Measurements from ENCODE around the gene TMUB2.
A peak's percentile ranks its signal among the peaks of the same experiment; 100 is the strongest.

The TMUB2 gene

GRCh38 chr17:44203731-44204440 is 17.1 kb downstream of the TMUB2 start:
- peak; percentile 56 for DNase-seq

DNA sequence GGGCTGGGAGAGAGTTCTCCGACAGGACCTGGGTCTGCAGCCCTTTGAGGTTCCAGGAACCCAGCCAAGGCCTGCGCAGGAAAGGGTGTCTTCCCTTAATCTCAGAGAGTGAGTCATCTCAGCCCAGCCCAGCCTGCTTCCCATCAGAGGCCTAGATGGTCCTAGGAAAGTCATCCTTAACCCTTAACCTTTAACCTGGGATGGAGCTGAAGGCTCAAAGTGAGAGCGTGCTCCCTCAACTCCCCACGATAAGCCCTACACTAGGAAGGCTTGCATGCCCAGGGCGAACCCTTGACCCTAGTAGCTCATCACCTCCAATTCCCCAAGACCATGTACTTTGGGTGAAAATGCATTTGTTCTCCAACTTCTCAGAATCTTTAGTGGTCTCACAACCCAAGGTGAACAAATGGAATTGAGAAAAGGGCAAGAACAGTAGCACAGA is 17.7 kb downstream of the TMUB2 start:
- DNase-seq = peak; percentile 57

DNA sequence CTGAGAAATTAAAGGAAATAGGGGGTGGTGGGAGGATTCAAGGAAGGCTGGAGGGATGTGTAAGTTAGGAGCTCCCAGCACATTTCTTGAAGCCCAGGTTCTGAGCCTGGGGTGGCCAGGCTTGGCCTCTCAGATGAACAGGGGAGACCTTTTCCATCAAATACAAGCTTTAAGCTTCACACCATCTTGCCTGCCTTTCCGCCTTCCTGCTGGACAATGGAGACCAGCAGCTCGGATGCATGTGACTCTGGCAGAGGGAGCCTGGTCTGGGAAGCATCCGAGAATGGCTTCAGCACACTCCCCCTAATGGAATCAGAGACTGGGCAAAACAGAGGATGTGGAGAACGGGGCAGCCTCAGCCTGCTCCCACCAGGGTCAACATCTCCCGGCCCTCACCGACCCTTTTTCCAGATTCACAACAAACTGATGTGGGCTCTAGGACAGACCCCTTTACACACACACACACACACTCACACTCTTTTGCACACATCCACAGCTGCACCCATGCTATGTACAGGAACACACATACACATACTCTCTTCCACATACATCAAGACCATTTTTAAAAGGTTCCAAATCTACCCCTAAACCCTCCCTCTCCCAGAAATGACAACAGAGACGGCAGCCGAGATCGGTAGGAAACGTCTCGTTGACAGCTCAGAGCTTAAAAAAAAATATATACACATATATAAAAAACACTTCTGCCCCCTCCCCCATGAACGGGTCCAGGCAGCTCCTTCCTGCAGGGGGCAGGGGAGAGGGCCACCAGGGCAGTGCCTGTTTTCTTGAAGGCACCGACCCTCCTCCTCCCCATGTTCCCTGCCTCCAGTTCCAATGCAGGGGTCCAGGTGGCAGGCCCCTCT is 19.4 kb downstream of the TMUB2 start:
- DNase-seq = no peak

GRCh38 chr17:44206825-44207155 is 20.0 kb downstream of the TMUB2 start:
- DNase-seq = no peak

- DNase-seq = no peak
These were observed 20.5 kb downstream of the TMUB2 start for GRCh38 chr17:44207319-44207718.

GRCh38 chr17:44207743-44208142 is 21.0 kb downstream of the TMUB2 start:
- no peak for DNase-seq

DNA sequence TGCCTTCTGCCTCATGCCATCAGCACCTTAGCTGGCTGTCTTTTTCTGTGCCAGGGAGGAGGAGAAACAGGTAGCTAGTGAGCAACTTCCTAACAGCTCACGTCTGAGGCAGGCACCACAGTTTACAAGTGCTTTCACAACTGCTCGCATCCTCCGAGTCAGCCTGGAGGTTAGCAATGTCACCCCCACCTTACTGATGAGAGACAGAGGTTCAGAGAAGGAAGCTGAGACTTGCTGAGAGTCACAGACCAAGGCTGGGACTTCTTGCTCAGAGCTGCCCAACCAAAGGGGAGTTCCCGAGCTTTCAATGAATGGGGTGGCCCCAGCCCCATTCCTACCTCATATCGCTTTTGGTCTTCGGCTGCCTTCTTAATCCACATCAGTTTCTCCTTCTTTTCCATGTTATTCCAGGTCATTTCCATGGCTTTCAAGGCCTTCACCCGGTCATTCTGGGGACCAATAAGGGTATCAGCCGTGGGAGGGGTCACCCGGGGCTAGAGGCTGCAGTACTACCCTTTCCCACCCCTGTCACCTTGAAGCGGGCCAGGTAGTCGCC is 23.1 kb downstream of the TMUB2 start:
- DNase-seq = no peak

GRCh38 chr17:44210342-44211192 is 23.8 kb downstream of the TMUB2 start:
- DNase-seq = peak; percentile 86

DNA sequence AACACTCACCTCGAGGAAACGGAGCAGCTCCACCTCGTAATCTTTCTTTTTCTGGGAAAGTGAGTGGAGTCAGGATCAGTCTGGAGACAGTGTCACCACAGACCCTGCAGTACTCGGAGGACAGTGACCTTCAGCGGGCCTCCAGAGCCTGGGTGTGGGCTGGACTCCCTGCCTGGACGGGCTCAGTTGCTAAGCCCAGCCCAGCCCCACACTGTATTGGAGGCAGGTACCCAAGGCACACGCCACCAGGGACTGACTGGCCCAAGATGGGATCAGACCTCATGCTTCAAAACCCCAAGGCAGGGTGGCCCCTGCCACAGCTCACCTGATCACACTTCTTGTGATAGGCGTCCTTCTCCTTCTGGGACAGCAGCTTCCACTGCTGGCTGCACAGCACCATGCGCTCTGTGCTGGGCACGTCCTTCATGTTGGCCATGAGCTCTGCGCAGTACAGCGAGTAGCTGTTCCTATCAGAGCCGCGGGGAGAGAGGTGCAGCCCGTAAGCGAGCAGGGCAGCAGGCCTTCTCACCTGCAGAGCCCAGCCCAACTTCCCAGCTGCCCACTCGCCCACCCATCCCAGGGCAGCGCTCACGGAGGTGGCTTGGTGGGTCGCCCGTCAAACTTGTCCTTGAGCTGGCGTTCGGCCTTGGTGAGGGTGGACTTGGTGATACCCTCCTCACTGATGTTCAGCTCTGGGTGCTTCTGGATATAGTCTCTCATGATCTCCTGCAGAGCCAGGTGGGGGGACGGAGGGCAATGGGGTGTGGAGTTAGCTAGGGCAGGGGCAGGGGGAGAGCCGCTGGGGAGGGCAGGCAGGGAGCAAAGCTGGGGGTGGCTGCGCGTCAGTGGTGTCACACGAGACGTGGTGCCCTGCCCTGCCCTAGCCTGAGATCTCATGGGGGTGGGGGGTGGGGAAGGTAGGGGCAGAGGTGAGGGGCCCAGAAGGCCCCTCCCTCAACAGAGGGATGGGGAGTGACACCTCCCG is 24.8 kb downstream of the TMUB2 start:
- no peak for DNase-seq

DNA sequence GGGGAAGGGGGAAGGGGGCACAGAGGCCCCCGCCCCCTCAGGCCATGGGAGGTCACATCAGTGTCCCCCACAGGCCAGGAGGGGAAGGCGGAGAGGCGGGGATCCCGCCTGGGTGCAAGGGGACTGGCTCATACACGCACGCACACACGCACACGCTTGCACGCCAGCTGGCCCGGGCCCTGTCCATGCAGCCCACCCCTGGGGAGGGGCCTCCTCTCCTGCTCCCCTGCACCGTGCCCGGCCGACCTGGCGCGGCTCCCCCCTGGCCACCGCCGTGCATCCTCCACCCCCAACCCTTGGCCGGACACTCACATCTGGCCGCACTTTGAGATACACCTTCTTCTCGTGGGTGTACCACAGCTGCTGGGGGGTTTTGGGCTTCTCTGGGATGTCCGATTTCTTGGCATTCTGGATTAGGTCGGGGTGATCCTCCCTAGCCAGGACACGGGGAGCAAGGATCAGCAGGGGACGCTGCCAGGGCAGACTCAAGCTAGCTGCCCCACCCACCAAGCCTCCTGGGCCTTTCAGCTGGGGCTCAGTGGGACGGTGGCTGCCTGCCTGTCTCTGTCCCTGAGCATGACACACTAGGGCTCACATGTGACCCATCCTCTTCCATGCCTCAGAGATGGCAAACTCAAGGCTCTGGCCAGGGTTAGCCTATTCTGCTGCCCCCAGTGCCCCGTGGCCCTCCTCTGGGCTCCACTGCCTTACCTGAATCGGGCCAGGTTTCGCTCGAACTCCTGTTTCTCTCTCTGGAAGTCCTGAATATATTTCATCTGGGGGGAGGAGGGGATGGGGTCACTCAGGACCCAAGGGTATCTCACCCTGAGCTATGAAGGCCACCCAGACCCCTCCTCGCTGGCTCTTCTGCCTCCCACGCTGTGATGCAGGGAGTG is 26.0 kb downstream of the TMUB2 start:
- DNase-seq = no peak

- DNase-seq = no peak
These were observed 26.8 kb downstream of the TMUB2 start for GRCh38 chr17:44213403-44214229.

- no peak for DNase-seq
These were observed 27.4 kb downstream of the TMUB2 start for GRCh38 chr17:44214230-44214494.

DNA sequence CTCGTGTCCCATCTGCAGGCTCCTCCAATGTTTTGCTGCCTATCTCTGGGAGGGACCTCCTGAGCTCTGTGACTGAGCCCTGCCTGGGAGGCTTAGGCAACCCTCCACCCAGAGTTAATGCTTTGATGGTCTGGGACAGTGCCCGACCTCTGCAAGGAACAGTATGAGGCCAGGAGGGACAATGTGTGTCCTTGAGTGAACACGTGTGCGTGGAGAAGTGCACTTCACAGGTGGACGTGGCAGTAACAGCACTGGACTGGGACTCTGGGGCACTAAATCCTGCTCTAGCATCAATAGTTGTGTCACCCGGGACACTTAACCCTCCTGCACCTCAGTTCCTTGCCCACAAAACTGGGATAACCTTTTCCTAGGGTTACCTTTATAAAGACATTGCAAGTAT is 28.1 kb downstream of the TMUB2 start:
- no peak for DNase-seq

GRCh38 chr17:44216173-44216572 is 29.4 kb downstream of the TMUB2 start:
- no peak for DNase-seq

DNA sequence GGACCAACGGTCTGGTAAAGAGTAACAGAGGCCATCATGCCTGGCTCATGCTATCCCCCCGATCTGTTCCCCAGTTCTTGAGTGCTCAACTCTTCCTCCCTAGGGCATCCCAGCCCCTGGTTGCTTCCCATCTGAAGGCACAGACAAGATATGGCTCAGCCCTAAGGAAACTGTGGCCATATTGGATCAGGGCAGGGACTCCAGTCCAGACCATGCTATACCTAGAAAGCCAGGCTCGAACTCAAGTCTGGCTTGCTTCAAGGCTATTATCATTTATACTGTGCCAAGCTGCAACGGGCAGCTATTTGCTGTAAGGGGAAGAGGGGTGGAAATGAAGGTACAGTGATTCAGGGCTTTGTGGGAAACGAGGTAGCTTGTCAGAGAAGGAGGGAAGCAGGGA is 29.9 kb downstream of the TMUB2 start:
- no peak for DNase-seq

DNA sequence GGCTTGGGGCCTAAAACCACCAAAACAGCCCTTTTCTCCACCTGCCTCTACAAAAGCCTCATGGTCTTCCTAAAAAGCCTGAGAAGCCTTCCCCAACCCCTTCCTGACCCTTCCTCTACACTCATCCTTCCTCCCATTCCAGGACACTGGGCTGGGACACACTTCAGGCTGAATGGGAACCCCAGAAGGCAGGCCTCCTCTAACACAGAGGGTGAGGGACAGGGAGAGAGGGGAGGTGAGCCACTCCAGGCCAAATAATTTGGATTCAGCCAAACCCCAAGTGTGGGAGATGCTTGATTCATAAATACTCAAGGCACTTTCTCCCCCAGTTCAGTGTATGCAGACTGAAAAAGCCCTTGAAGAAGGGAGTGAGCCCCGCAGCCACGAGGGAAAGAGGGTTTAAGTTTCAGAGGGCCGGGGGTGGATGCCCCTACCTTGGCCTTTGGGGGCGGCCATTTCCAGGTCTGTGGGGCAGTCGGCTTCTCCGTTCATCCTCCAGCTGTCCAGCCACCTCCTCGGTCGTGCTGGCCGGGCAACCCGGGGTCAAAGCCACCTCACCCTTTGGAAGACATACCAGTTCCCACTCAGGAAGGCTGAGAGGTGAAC is 31.1 kb downstream of the TMUB2 start:
- no peak for DNase-seq

DNA sequence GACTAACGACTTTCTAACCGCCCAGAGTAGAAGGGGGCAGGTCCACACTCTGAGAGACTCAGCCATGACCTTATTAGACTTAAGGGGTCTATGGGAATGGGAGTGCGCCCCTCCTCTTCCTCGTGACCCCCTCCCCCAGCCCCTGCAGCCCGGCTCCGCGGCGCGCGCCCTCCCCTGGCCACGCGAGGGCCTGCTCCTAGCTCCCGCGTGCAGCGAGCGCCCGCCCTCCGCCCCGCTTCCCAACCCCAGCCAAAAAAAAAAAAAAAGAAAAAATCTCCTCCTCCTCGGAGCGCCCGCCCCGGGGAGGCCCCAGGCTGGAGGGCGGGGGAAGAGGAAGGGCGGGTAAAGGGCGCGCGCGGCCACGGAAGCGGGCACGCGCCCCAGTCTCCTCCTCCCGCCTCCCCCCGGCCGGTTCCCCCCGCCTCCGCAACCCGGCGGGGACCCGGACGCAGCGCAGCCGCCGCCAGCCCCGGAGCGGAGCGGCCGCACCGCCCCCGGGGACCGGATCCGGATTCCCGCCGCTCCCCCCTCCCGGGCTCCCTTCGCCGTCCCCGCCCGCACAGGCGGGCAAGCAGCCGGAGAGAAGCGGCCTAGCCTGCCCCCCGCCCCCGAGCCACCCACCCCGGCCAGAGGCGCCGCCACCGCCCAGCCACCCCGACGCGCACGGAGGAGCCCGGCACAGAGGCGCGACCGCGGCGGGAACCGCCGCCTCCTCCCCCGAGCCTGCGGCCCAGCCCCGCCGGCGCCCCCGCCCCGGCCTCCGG is 31.8 kb downstream of the TMUB2 start:
- DNase-seq = peak; percentile 95

DNA sequence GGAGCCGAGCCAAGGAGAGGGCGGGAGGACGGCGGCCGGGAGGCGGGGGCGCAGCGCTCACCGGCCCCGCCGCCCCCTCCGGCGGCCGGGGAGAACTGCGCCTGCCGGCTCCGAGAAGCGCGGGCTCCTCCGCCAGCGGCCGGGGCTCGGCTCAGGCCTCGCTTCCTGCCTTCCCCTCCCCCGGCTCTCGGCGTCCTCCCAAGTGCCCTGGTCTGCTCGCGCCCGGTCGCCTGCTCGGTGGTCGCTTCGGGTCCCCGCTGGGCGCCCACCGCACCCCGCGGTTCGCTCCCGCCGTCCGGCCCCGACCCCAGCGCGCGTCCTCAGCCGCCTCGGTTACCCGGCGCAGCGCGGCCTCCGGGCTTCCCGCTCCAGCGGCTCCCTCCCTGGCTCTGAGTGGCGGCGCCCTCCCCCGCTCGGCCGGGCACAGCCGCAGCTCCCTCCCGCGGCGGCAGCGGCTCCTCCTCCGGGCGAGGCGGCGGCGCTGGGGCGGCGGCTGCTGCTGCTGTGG is 32.4 kb downstream of the TMUB2 start:
- DNase-seq = peak; percentile 77

Data from fibroblast of skin of right quadriceps (primary cell).